GM19438 (cell line): ENCODE results near the gene CNTNAP2.

Experiments used
- ATAC-seq: cut with Tn5 transposase; IDR thresholded peaks from one replicate; pipeline ENCODE4 v1.9.1; 2021; ENCODE audit warnings: low read depth; ENCODE audit not compliant: unreplicated experiment

CNTNAP2 gene

GRCh38 chr7:146735992-146736391 lies 619.4 kb downstream of the CNTNAP2 start:
- no peak for ATAC-seq

- ATAC-seq = no peak
These were observed 620.0 kb downstream of the CNTNAP2 start for GRCh38 chr7:146736446-146737190.

- ATAC-seq = no peak
These were observed 623.4 kb downstream of the CNTNAP2 start for GRCh38 chr7:146740039-146740438.

DNA sequence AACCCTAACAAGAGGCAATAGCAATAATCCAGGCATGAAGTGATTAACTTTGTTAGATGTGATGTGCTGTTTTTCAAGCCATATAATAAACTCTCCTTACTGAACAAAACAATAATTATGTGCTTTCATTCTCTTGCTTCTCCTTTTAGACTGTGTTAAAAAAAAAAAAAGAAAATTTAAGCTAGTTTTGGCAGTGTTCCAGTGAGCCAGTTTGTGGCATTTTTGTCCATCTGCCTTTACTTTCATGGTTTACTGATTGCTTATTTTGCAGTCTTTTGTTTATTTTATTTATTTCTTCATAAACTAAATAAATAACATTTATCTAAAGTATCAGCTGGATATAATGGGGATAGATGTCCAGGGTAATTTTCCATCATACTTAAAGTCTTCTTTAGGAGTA lies 625.3 kb downstream of the CNTNAP2 start:
- ATAC-seq = no peak

GRCh38 chr7:146754385-146754784 lies 637.8 kb downstream of the CNTNAP2 start:
- no peak for ATAC-seq

GRCh38 chr7:146755585-146755984 lies 639.0 kb downstream of the CNTNAP2 start:
- no peak for ATAC-seq

- no peak for ATAC-seq
These were observed 647.9 kb downstream of the CNTNAP2 start for GRCh38 chr7:146764458-146764857.

- ATAC-seq = no peak
These were observed 652.4 kb downstream of the CNTNAP2 start for GRCh38 chr7:146768957-146769356.

GRCh38 chr7:146772601-146773000 lies 656.0 kb downstream of the CNTNAP2 start:
- no peak for ATAC-seq

GRCh38 chr7:146773506-146773905 lies 656.9 kb downstream of the CNTNAP2 start:
- no peak for ATAC-seq

GRCh38 chr7:146781352-146782116 lies 664.9 kb downstream of the CNTNAP2 start:
- no peak for ATAC-seq

GRCh38 chr7:146787266-146787665 lies 670.7 kb downstream of the CNTNAP2 start:
- ATAC-seq = no peak

DNA sequence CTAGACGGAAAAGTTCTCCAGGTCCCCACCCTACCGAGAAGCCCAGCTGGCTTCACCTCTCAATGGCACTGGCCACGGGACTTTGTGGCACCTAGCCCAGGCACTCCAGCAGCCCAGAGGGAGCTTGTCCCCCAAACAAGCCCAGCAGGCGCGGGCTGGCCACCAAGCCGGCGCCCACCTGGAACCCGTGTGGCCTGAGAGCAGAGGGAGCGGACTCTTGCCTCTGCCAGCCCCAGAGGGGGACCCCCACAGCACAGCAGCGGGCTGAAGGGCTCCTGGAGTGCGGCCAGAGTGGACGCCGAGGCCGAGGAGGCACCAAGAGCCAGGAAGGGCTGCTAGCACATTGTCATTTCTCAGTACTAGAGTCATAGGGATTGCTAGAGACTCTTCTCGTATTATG lies 671.4 kb downstream of the CNTNAP2 start:
- no peak for ATAC-seq

DNA sequence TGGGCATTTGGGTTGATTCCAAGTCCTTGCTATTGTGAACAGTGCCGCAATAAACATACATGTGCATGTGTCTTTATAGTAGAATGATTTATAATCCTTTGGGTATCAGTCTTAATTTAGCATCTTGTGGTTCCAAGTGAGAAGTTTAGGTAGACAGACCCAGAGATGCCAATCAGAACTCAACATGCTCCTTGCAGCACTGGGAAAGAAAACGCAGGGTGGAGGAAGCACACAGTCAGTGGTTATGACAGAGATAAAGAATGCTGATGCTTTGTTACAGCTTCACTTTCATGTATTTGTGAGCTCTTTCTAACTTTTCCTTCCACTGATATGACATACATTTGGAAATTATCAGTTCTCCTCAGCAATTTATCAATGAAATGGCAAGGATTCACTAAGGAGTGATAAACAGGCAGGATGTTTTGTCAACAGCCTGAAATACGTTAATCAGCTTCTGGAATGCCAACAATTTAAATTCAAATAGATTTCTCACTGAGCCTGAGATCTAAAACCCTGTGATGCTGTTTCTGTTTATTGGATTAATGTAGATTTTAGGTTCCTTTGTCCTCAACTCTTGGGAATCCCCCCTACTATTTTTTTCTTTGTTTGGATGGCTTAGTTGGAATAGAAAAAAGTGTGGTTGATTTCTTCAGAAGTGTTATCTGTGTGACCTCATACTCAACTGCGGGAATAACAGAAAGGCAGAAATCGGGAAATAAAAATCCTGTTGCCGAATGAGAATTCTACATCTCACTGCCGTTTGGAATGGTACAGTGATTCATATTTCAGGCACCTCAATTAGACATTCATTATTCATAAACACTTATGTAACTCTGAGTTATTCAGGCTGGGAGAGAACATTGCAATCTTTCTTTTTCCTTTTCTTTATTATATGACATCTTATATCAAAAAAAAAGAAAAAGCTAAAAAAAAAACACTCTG lies 675.0 kb downstream of the CNTNAP2 start:
- ATAC-seq = no peak

DNA sequence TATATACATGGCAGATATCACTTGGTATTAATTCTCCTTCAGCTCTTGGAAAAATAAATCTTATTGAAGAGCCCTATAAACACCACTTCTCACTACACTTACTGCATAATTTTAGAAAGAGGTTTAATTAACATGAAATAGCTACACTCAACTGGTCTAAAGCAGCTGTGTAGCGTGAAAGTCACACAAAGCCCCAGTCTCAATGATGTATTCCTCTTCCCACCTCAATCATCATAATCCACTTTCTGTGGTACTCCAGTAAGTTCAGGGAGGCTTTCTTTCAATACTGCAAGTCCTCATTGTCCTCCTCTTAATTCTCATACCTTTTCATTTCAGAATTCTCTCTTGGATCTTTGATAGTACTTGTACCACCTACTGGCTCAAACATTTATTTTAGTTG lies 688.0 kb downstream of the CNTNAP2 start:
- no peak for ATAC-seq

DNA sequence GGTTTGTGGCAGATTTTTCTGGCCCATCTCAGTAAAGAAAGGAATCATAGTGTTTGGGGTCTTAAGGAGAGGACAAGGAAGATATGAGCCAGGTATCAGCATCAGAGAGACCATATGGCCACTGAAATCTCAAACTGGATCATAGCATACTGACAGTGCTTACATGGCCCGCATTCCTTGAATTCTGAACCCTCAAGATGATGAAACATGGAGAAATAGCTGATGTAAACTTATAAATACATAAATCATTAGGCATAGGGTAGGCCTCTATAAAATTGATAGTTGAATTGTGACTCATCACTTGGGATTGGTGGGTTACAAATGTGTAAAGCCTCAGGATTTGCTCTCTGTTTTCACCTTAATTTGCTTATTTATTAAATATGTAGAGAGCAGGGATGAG lies 688.5 kb downstream of the CNTNAP2 start:
- ATAC-seq = no peak

GRCh38 chr7:146826329-146826728 lies 709.7 kb downstream of the CNTNAP2 start:
- ATAC-seq = no peak

DNA sequence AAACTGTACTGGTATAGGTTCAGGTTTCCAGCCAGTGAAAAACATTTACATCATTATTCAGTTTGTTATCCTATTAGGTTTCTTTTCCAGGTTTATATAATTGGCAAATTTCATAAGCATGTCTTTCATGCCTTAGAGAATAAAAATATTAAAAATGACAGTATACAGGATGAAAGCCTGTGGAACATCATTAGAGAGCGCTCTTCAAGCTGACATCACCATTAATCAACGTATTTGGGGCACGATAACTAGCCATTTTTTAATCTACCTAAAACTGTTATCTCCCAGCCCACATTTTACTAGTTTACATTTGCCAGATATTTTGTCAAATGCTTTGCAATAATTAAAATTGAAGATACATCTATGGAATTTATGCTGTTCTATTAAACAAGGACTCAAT lies 714.1 kb downstream of the CNTNAP2 start:
- ATAC-seq = no peak

DNA sequence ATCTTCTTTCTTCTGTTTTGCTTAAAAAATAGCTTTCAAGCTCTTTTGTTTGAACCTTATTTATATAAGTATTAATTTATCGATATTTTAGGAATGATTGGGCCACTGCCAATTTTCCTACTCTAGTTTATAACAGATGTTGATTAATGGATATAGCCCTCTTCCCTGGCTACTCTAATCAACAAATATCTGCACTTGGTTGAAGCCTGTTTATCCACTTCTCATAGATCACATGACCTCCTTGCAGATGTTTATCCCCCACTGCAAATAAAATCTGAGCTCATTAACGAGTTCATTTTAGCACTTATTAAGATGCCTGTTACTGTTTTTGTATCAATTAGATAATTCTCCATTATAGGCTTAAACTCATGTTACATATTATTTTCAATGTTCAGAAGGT lies 715.3 kb downstream of the CNTNAP2 start:
- no peak for ATAC-seq

- no peak for ATAC-seq
These were observed 727.8 kb downstream of the CNTNAP2 start for GRCh38 chr7:146844405-146844804.

DNA sequence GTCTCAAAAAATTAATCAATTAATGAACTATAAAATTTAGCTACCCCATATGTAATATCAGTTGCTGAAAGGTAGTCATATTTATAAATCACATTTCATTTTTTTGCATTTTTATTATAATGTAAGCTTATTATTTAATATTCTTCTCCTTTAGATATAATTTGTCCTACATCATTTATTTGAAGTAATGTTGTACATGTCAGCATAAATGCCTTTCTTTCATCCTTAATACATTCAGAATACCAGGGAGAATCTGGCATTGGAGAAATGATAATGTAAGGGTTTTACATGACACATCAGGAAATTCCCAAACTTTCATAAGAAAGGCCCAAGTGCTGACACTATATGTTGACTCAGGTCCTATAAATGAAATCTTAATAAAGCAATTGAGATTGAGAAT lies 742.1 kb downstream of the CNTNAP2 start:
- no peak for ATAC-seq
